Fibroblast of lung (primary cell): Measurements from ENCODE around the gene IL6R.

Experiments used
- CTCF ChIP-seq, 2 donors: IDR thresholded peaks in 1 of 2; conservative IDR thresholded peaks in 1 of 2; 1 replicate in 1 of 2; 2 replicates in 1 of 2; pipeline ENCODE4 v1.5.1; 2011 to 2012; ENCODE audit warnings: low read length in 2 of 2, control low read depth in 1 of 2, inconsistent platforms in 1 of 2, low read depth in 1 of 2, mild to moderate bottlenecking in 1 of 2
- EZH2 ChIP-seq: IDR thresholded peaks from 2 replicates; pipeline ENCODE4 v1.5.1; 2012; ENCODE audit warnings: low read length, control low read depth, mild to moderate bottlenecking; ENCODE audit errors: missing control alignments

GRCh38 chr1:154446789-154447188 is 41.6 kb downstream of the IL6R start:
- TF ChIP-seq CTCF (conservative IDR thresholded peaks at IDR 0.05 in 1 of 2, IDR thresholded peaks at IDR 0.05 in 1 of 2; ENCODE audit: low read depth in 1 of 2, low read length in 2 of 2), result no peak
- no peak for TF ChIP-seq EZH2
